ENCODE data around the gene FNTB.
A peak's percentile ranks its signal among the peaks of the same experiment; 100 is the strongest.

The FNTB gene

GRCh38 chr14:65054471-65055085, 67.9 kb downstream of the FNTB start:
- DNase-seq (ENCODE audit: low read depth) = no peak
- no peak for TF ChIP-seq CTCF (IDR thresholded peaks at IDR 0.05; ENCODE audit: insufficient read depth, low read depth, low read length, missing control alignments)
- H3K4me3 ChIP-seq (ENCODE audit: low read depth, low read length) = no peak overlapping the region

GRCh38 chr14:65057695-65058094, 71.0 kb downstream of the FNTB start:
- DNase-seq (ENCODE audit: low read depth) = no peak
- no peak overlapping the region for H3K4me3 ChIP-seq (ENCODE audit: low read depth, low read length)
- TF ChIP-seq CTCF (IDR thresholded peaks at IDR 0.05; ENCODE audit: insufficient read depth, low read depth, low read length, missing control alignments) = no peak

- DNase-seq (ENCODE audit: low read depth) = no peak
- TF ChIP-seq CTCF (IDR thresholded peaks at IDR 0.05; ENCODE audit: insufficient read depth, low read depth, low read length, missing control alignments) = no peak
Observed at GRCh38 chr14:65062096-65063075, 75.7 kb downstream of the FNTB start.

DNA sequence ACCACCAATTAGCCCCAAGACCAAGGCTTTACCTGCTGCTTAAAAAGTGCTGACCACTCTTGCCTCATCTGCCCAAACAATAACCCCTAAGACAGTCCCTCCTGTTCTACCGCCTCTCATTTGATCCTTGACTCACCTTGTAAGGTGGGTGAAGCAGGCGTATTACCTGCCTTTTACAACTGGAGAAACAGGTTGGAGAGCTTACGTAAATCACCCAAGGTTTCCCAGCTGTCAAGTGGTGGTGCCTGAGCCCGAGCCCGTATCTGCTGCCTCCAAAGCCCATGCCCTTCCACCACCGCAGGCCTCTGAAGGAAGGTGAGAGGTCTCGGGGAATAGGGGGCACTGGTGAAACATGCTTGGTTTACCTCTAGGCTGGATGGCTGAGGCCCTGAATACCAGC, 79.0 kb downstream of the FNTB start:
- no peak for TF ChIP-seq CTCF (IDR thresholded peaks at IDR 0.05; ENCODE audit: insufficient read depth, low read depth, low read length, missing control alignments)
- no peak for DNase-seq (ENCODE audit: low read depth)
- H3K4me3 ChIP-seq (ENCODE audit: low read depth, low read length) = no peak overlapping the region

More at GRCh38 chr14:65062096-65063075, 75.7 kb downstream of the FNTB start:
- no peak overlapping the region for H3K4me3 ChIP-seq (ENCODE audit: low read depth, low read length)

GRCh38 chr14:65069874-65070413, 83.2 kb downstream of the FNTB start:
- TF ChIP-seq CTCF (IDR thresholded peaks at IDR 0.05; ENCODE audit: insufficient read depth, low read depth, low read length, missing control alignments) = no peak
- H3K4me3 ChIP-seq (ENCODE audit: low read depth, low read length) = no peak overlapping the region
- DNase-seq (ENCODE audit: low read depth) = no peak

DNA sequence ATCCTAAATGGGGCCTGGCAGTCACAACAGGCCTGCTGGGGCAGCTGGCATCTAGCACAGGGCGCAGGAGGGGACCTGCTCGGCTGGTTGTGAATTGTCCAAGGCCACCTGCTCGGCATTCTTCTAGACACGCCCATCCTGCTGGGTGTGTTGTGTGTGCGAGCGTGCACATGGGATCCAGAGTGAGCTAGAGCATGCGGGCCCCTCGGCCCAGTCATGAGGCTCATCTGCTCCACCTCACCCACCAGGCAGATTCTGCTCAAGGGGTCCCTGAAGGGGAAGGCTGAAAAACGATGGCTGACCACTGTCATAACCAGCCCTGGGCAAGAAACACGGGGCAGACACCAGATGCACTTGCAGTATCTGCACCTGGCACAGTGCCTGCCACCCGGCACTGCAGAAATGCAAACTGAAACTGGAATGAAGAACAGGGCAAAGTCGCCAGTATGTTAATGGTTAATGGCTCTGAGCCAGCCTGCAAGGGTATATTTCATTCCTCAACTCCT, 83.8 kb downstream of the FNTB start:
- peak; percentile 24 for DNase-seq (ENCODE audit: low read depth)
- no peak overlapping the region for H3K4me3 ChIP-seq (ENCODE audit: low read depth, low read length)
- no peak for TF ChIP-seq CTCF (IDR thresholded peaks at IDR 0.05; ENCODE audit: insufficient read depth, low read depth, low read length, missing control alignments)
